ENCODE results near the gene IFT80. TPM values are rescaled to one million over a fixed set of nuclear protein-coding genes. Genes with fewer than 3 reads are reported as not detected.

Gene IFT80
- total and polyA plus RNA-seq, 2 donors (not counting 1 experiment from before 2014, with no cell fraction given): 38.4 to 75.0 TPM

DNA sequence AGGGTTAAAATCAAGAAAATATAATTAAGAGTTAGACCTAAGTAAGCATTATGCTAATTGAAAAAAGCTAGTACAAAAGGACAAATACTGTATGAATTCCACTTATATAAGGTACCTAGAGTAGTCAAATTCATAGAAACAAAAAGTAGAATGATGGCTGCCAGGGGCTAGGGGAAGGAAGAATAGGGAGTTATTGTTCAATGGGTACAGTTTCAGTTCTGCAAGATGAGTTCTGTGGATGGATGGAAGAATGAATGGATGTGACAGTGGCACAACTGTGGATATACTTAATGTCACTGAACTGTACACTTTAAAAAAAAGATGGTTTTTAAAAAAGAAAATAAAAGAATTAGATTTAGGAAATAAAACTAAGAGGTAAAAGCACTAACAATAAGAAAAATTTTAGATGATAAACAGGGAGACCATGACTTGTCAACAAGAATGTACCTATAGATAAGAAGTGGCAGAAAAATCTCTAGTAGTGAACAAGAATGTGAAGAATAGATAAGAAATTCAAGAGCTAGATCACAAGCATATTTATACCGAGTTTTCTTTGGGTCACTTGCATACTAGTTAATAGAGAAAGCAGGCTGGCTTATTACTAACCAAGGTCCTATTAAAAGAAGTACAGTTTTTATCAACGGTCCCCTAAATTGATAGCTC lies 5.5 kb downstream of the IFT80 start:
- Histone ChIP-seq H3K79me2 (ENCODE audit: control insufficient read depth, insufficient read depth, low read length) (peaks cover 39% of the 10 kb centered on the region), H3K4me3 (replicated peaks in 1 of 4; ENCODE audit: control extremely low read depth in 1 of 4, insufficient read depth in 1 of 4, low read depth in 3 of 4, low read length in 4 of 4) (no peak overlapping the region)
- TF ChIP-seq EZH2 (IDR thresholded peaks at IDR 0.05; ENCODE audit: low read length, missing control alignments): no peak
- TF ChIP-seq, protein P1, sequence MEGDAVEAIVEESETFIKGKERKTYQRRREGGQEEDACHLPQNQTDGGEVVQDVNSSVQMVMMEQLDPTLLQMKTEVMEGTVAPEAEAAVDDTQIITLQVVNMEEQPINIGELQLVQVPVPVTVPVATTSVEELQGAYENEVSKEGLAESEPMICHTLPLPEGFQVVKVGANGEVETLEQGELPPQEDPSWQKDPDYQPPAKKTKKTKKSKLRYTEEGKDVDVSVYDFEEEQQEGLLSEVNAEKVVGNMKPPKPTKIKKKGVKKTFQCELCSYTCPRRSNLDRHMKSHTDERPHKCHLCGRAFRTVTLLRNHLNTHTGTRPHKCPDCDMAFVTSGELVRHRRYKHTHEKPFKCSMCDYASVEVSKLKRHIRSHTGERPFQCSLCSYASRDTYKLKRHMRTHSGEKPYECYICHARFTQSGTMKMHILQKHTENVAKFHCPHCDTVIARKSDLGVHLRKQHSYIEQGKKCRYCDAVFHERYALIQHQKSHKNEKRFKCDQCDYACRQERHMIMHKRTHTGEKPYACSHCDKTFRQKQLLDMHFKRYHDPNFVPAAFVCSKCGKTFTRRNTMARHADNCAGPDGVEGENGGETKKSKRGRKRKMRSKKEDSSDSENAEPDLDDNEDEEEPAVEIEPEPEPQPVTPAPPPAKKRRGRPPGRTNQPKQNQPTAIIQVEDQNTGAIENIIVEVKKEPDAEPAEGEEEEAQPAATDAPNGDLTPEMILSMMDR (conservative IDR thresholded peaks at IDR 0.05 in 1 of 2, IDR thresholded peaks at IDR 0.05 in 1 of 2; ENCODE audit: low read depth in 1 of 2, low read length in 2 of 2): no peak

DNA sequence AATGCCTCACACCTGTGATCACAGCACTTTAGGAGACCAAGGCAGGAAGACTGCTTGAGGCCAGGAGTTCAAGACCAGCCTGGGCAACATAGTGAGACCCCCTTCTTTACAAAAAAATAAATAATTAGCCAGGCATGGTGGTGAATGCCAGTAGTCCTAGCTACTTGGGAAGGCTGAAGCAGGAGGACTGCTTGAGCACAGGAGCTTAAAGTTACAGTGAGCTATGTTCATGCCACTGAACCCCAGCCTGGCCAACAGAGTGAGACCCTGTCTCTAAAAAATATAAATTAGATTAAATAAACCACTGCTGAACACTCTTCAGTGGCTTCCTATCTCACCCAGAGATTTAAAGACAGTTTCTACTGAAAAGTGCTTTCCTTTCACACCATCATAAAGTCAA lies 6.2 kb downstream of the IFT80 start:
- Histone ChIP-seq H3K27me3 (ENCODE audit: control insufficient read depth, insufficient read depth, low read length) (no peaks in the 10 kb centered on the region), H3K79me2 (ENCODE audit: control insufficient read depth, insufficient read depth, low read length) (peaks cover 33% of the 10 kb centered on the region), H4K20me1 (ENCODE audit: control insufficient read depth, extremely low read depth, insufficient read depth, low read length) (no peaks in the 10 kb centered on the region), H3K9me3 (ENCODE audit: control insufficient read depth, insufficient read depth, low read depth, low read length) (no peaks in the 10 kb centered on the region), H3K4me1 (ENCODE audit: control insufficient read depth, extremely low read depth, insufficient read depth, low read length) (no peaks in the 10 kb centered on the region), H2AFZ (ENCODE audit: low read length) (no peak overlapping the region), H3K4me3 (replicated peaks in 1 of 4; ENCODE audit: control extremely low read depth in 1 of 4, insufficient read depth in 1 of 4, low read depth in 3 of 4, low read length in 4 of 4) (no peak overlapping the region), H3K27ac (ENCODE audit: insufficient read depth, low read length) (no peak overlapping the region), H3K4me2 (ENCODE audit: extremely low read depth, insufficient read depth, low read length) (no peak overlapping the region), H3K9ac (ENCODE audit: insufficient read depth, low read length) (no peak overlapping the region), H3K36me3 (ENCODE audit: control insufficient read depth, insufficient read depth, low read length) (no peaks in the 10 kb centered on the region)
- no peak for DNase-seq (ENCODE audit: low read depth in 2 of 2)
- TF ChIP-seq, protein P1 (conservative IDR thresholded peaks at IDR 0.05 in 1 of 2, IDR thresholded peaks at IDR 0.05 in 1 of 2; ENCODE audit: low read depth in 1 of 2, low read length in 2 of 2): no peak
- TF ChIP-seq EZH2 (IDR thresholded peaks at IDR 0.05; ENCODE audit: low read length, missing control alignments): no peak

More for the DNA sequence above, 5.5 kb downstream of the IFT80 start:
- no peaks in the 10 kb centered on the region for H4K20me1 ChIP-seq (ENCODE audit: control insufficient read depth, extremely low read depth, insufficient read depth, low read length)
- no peaks in the 10 kb centered on the region for H3K27me3 ChIP-seq (ENCODE audit: control insufficient read depth, insufficient read depth, low read length)
- no peaks in the 10 kb centered on the region for H3K4me1 ChIP-seq (ENCODE audit: control insufficient read depth, extremely low read depth, insufficient read depth, low read length)
- H3K9ac ChIP-seq (ENCODE audit: insufficient read depth, low read length): no peak overlapping the region
- H3K27ac ChIP-seq (ENCODE audit: insufficient read depth, low read length): no peak overlapping the region
- no peak overlapping the region for H2AFZ ChIP-seq (ENCODE audit: low read length)
- DNase-seq (ENCODE audit: low read depth in 2 of 2): no peak
- H3K4me2 ChIP-seq (ENCODE audit: extremely low read depth, insufficient read depth, low read length): no peak overlapping the region
- no peaks in the 10 kb centered on the region for H3K9me3 ChIP-seq (ENCODE audit: control insufficient read depth, insufficient read depth, low read depth, low read length)
- no peaks in the 10 kb centered on the region for H3K36me3 ChIP-seq (ENCODE audit: control insufficient read depth, insufficient read depth, low read length)

DNA sequence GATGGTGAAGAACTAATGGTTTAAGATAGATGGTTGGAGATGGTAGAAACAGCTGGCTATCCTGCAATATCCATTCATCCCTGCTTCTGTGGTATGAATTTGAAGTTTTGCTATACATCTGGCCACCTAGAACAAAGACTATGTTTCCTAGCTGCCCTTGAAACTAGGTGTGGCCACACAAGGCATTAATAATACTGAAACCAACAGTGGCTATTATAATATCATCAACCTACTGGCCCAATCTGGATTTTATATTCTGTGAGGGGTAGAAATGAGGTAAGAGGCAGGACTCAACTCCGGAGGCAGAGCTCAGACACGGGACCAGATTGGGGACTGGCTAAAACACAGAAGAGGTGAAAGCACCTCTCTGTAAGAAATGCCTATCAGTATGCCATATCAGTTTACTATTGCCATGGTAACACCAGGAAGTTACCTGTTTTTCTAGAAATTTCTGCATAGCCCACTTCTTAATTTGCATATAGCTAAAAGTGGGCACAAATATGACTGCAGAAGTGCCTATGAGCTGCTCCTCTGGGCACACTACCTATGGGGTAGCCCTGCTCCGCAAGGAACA lies 8.4 kb downstream of the IFT80 start:
- Histone ChIP-seq H4K20me1 (ENCODE audit: control insufficient read depth, extremely low read depth, insufficient read depth, low read length) (no peaks in the 10 kb centered on the region), H3K27me3 (ENCODE audit: control insufficient read depth, insufficient read depth, low read length) (no peaks in the 10 kb centered on the region), H3K9me3 (ENCODE audit: control insufficient read depth, insufficient read depth, low read depth, low read length) (no peaks in the 10 kb centered on the region), H3K36me3 (ENCODE audit: control insufficient read depth, insufficient read depth, low read length) (no peaks in the 10 kb centered on the region), H3K4me1 (ENCODE audit: control insufficient read depth, extremely low read depth, insufficient read depth, low read length) (no peaks in the 10 kb centered on the region), H3K27ac (ENCODE audit: insufficient read depth, low read length) (no peak overlapping the region), H3K79me2 (ENCODE audit: control insufficient read depth, insufficient read depth, low read length) (peaks cover 18% of the 10 kb centered on the region), H3K4me3 (replicated peaks in 1 of 4; ENCODE audit: control extremely low read depth in 1 of 4, insufficient read depth in 1 of 4, low read depth in 3 of 4, low read length in 4 of 4) (no peak overlapping the region), H3K4me2 (ENCODE audit: extremely low read depth, insufficient read depth, low read length) (no peak overlapping the region), H2AFZ (ENCODE audit: low read length) (no peak overlapping the region), H3K9ac (ENCODE audit: insufficient read depth, low read length) (no peak overlapping the region)
- TF ChIP-seq, protein P1 (conservative IDR thresholded peaks at IDR 0.05 in 1 of 2, IDR thresholded peaks at IDR 0.05 in 1 of 2; ENCODE audit: low read depth in 1 of 2, low read length in 2 of 2): no peak
- TF ChIP-seq EZH2 (IDR thresholded peaks at IDR 0.05; ENCODE audit: low read length, missing control alignments): no peak
- DNase-seq (ENCODE audit: low read depth in 2 of 2): no peak

Measured in fibroblast of lung (primary cell).